Activated T-cell treated with anti-CD3 and anti-CD28 coated beads, Interleukin-2, amount 50 U/mL, for 24 hours (primary cell): ENCODE measurements around the gene FOCAD.

ENCODE experiments used
- DNase-seq: peaks from one replicate; pipeline ENCODE4 v3.0.0-alpha.2; 2020
- H3K27ac Mint-ChIP-seq: 2 replicates; pipeline ENCODE4 v1.8.0; 2020; ENCODE audit warnings: mild to moderate bottlenecking, mixed read lengths
- H3K27me3 Mint-ChIP-seq: 2 replicates; pipeline ENCODE4 v1.8.0; 2020; ENCODE audit warnings: mixed read lengths
- H3K36me3 Mint-ChIP-seq: 2 replicates; pipeline ENCODE4 v1.8.0; 2020; ENCODE audit warnings: low read depth, mixed read lengths
- H3K4me1 Mint-ChIP-seq: 2 replicates; pipeline ENCODE4 v1.8.0; 2020; ENCODE audit warnings: low read depth, mixed read lengths
- H3K4me3 Mint-ChIP-seq: 2 replicates; pipeline ENCODE4 v1.8.0; 2020; ENCODE audit warnings: mild to moderate bottlenecking, moderate library complexity, mixed read lengths
- H3K9me3 Mint-ChIP-seq: 2 replicates; pipeline ENCODE4 v1.8.0; 2020; ENCODE audit warnings: mixed read lengths

The FOCAD gene

DNA sequence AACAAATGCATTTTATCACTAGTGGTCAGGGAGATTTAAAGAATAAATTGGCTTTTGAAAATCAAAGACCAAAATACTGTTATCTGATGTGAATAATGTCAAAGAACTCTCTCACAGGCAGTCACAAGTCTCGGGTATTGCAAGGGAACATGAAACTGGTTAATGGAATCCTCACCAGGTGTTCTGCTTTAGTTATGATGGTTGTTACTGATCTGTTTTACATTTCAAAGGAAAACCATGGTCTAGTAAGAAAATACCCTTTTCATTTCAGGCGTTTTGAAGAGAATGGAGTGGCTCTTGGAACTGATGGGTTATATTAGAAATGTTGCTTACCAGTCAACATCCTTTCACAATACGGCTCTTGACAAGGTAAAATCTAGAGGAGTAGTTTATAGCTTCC, 304.0 kb downstream of the FOCAD start:
- Mint-ChIP-seq H3K4me1 (no peaks in the 10 kb centered on the region), H3K27ac (no peak overlapping the region), H3K27me3 (no peaks in the 10 kb centered on the region), H3K9me3 (no peaks in the 10 kb centered on the region), H3K4me3 (no peak overlapping the region), H3K36me3 (peaks cover 67% of the 10 kb centered on the region)
- DNase-seq: no peak

DNA sequence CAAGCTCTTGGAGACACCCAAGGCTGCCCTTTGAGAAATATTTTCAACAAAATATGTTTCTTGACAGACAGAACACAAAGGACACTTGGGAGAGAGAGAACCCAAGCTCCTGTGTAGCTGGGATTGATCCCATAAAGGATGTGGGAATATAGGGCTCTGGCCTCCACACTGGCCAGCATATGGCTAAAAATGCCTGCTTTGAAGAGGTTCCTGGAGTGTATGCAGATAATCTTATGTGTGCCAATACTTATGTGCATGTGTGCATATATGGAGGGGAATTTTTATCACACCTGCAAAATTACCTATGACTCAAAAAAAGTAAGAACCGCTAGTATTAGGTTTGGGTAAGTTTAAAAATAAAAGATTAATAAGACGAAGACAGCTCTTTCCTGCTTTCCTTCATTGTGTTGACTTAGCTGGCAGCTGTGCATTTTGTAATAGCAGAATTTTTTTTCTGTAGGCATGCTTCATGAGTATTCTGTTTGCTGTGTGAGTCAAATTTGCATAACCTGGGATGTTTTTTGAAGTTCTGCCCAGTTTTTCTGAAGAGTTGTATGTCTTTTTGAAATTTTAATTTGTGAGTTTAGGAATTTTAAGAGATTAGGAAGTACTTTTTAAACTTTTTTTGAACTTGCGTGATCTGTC, 304.7 kb downstream of the FOCAD start:
- Mint-ChIP-seq H3K27ac (no peak overlapping the region), H3K27me3 (no peaks in the 10 kb centered on the region), H3K4me3 (no peak overlapping the region), H3K36me3 (peaks cover 68% of the 10 kb centered on the region), H3K9me3 (no peaks in the 10 kb centered on the region), H3K4me1 (no peaks in the 10 kb centered on the region)
- no peak for DNase-seq

DNA sequence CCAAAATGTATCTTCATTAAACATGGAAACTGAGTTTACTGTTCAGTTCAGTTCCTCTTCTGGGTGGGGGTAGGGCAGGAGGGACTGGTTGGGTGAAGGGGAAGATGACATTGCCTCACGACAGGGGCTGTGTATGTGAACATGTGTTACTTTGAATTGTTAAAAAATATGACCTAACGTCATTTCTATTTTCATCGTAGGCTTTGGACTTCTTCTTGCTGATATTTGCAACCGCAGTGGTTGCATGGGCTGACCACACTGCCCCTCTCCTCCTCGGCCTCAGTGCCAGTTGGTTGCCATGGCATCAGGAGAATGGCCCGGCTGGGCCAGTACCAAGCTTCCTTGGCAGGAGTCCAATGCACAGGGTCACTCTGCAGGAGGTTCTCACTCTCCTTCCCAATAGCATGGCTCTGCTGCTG, 305.9 kb downstream of the FOCAD start:
- peaks cover 75% of the 10 kb centered on the region for H3K36me3 Mint-ChIP-seq
- no peaks in the 10 kb centered on the region for H3K4me1 Mint-ChIP-seq
- H3K27me3 Mint-ChIP-seq: no peaks in the 10 kb centered on the region
- no peak for DNase-seq
- no peak overlapping the region for H3K4me3 Mint-ChIP-seq
- H3K9me3 Mint-ChIP-seq: no peaks in the 10 kb centered on the region
- H3K27ac Mint-ChIP-seq: no peak overlapping the region

DNA sequence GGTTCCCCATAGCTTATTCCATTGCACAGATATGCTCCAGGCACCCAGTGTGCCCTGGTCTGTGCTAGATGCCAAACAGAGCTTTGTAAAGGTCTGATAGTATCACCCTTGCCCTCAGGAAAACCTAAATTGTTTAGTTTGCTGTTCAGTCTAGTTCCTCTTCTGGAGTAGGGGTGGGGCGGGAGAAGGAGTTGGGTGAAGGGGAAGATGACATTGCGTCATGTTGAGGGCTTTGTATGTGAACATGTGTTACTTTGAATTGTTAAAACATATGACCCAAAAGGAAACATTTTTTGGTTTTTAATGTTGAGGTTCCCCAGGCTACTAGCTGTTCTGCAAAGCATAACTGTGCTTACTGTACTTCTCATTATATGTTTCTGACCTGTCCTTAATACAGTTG, 306.8 kb downstream of the FOCAD start:
- Mint-ChIP-seq H3K4me1 (no peaks in the 10 kb centered on the region), H3K27me3 (no peaks in the 10 kb centered on the region), H3K4me3 (no peak overlapping the region), H3K36me3 (peaks cover 80% of the 10 kb centered on the region), H3K9me3 (no peaks in the 10 kb centered on the region), H3K27ac (no peak overlapping the region)
- DNase-seq: no peak

DNA sequence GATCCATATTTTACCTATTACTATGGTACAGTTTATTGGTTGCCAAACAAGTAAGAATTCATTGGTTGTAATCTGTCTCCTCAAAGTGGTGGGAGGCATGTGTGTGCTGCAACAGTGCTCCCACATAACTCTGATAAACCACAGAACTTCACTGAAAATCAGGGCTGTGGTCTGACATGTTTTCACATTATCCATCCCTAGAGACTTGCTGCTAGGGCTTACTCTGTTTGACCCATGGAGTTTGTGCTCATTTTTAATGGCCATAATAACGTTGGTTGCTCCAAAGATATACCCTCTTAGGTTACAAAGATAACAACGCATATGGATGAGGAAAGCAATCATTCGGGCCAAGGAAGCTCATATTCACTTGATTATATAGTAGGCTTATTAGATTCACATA, 310.4 kb downstream of the FOCAD start:
- Mint-ChIP-seq H3K27me3 (no peaks in the 10 kb centered on the region), H3K4me1 (peaks cover 20% of the 10 kb centered on the region), H3K27ac (no peak overlapping the region), H3K36me3 (peaks cover 73% of the 10 kb centered on the region), H3K9me3 (no peaks in the 10 kb centered on the region), H3K4me3 (no peak overlapping the region)
- no peak for DNase-seq

DNA sequence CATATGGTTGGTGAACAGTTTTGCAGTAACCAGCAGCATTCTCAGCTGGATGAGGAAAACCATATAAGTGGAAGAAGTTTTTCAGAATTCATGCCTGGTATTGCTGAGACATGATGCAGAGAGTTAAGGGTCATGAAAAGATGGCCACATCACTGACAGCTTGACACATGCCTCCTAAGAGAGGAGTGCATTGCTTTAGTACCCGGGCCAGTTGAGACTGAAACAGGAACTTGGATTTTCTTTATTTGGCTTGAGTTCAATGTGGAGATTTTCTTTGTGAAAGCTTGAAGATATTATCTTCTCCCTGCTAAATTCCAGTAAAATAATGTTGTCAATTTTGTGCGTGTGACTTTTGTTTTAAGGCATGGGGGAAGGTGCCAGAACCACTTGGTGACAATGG, 311.6 kb downstream of the FOCAD start:
- Mint-ChIP-seq H3K27ac (no peak overlapping the region), H3K9me3 (peaks cover 3% of the 10 kb centered on the region), H3K4me3 (no peak overlapping the region), H3K27me3 (no peaks in the 10 kb centered on the region), H3K36me3 (peaks cover 73% of the 10 kb centered on the region), H3K4me1 (peaks cover 22% of the 10 kb centered on the region)
- DNase-seq: no peak

DNA sequence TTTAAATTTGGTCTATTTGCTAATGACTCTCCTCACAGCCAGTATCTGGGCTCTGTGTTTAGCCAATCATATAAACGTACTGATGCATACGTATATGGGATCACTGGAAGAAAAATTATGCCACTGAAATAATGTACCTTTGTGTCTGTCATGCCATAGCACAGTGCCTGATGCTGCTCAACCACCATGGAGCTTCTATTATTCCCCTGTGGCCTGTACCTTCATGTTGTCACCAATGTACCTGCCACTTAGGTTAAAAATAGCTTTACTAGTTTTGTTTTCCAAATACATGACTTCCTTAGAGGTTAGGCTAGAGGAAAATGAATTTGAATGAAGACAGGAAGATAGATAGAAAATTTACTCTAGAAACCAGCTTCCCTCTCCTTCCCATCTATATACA, 312.8 kb downstream of the FOCAD start:
- Mint-ChIP-seq H3K9me3 (peaks cover 9% of the 10 kb centered on the region), H3K4me3 (no peak overlapping the region), H3K36me3 (peaks cover 76% of the 10 kb centered on the region), H3K27me3 (no peaks in the 10 kb centered on the region), H3K27ac (no peak overlapping the region), H3K4me1 (peaks cover 31% of the 10 kb centered on the region)
- no peak for DNase-seq

DNA sequence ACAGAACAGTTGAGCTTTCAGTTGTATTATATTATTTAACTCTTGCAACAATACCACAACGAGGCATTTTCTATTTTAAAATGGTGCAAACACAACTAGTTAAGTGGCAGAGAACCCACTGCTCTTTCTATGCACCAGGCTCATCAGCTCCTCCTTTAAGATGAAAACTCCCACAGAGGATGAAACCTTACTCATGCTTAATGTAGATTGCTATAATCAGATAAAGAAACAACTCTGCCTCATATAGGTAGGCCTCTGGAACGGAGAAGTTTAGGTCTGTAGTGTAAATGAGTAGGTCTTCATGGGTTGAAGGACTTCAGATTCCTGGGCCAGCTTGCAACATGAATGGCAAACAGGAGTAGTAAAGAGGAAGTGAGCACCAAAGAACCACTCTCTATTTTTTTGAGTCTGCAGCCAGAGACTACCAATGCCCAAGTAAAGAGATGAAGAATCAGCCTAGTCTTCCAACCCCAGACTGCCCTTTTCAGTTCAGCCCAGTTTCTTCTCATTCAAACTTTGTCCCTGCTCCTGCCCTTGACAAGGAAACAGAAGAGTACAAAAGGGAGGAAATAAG, 313.5 kb downstream of the FOCAD start:
- Mint-ChIP-seq H3K4me3 (no peak overlapping the region), H3K27me3 (no peaks in the 10 kb centered on the region), H3K4me1 (peaks cover 37% of the 10 kb centered on the region), H3K36me3 (peaks cover 77% of the 10 kb centered on the region), H3K9me3 (peaks cover 9% of the 10 kb centered on the region), H3K27ac (peak overlapping the region; percentile 59)
- DNase-seq: no peak

DNA sequence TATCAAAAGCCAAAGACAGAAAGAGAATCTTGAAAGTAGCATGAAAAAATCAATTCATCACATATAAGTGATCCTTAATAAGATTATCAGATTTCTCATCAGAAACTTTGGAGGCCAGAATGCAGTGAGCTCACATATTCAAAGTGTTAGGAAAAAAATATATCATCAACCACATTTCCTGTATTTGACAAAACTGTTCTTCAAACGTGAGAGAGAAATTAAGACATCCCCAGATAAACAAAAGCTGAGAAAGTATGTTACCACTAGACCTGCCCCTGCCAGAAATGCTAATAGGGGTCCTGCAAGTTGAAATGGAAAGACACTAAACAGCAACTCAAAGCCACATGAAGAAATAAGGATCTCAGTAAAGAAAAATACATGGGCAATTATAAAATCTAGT, 317.5 kb downstream of the FOCAD start:
- H3K27ac Mint-ChIP-seq: peak overlapping the region; percentile 60
- no peak for DNase-seq
- H3K27me3 Mint-ChIP-seq: no peaks in the 10 kb centered on the region
- no peak overlapping the region for H3K4me3 Mint-ChIP-seq
- H3K9me3 Mint-ChIP-seq: peaks cover 9% of the 10 kb centered on the region
- peaks cover 71% of the 10 kb centered on the region for H3K36me3 Mint-ChIP-seq
- peaks cover 33% of the 10 kb centered on the region for H3K4me1 Mint-ChIP-seq

DNA sequence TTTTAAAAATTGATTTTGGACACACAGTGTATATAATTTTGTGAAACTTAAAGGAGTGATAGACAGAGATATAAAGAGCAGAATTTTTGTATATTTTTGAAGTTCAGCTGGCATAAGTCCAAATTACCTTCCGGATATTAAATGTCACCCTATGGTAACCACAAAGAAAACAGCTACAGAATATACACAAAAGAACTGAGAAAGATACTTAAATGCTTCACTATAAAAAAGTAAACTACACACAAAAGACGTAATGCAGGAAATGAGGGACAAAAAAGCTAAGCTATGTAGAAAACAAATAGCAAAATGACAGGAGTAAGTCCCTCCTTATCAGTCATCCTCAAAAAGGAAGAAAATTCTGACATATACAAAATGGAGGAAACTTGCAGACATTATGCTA, 318.0 kb downstream of the FOCAD start:
- peaks cover 28% of the 10 kb centered on the region for H3K4me1 Mint-ChIP-seq
- peaks cover 9% of the 10 kb centered on the region for H3K9me3 Mint-ChIP-seq
- DNase-seq: no peak
- peak overlapping the region; percentile 60 for H3K27ac Mint-ChIP-seq
- peaks cover 72% of the 10 kb centered on the region for H3K36me3 Mint-ChIP-seq
- H3K4me3 Mint-ChIP-seq: no peak overlapping the region
- H3K27me3 Mint-ChIP-seq: no peaks in the 10 kb centered on the region

DNA sequence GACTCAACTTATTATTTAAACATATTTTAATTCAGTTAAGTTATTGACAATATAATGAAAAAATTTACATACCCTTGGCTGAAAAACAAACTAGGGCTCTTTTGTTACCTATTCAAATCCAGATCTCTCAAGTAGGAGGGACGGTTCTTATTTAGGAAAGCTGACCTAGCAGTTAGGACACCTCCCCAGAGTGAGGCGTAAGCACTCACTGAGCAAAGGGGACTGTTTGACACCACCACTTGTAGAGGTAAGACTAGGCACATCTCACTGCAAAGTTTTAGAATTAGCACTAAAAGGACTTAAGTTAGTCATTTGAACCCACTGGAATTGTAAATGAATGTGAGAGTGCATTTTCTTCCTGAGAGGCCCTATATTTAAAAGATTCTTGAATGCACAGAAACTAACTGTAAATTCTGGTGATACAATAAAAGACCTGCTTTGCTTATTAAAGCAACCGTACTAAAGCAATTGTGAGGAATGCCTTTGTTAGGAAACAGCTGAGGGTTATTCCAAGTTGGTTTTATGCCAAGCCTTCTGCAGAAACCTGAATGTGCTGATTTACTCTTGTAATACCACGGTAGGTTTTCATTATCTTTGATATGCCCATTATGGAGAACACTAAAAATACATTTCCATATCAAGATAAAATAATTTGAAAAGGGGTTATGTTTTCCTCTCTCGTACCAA, 331.2 kb downstream of the FOCAD start:
- Mint-ChIP-seq H3K27ac (no peak overlapping the region), H3K9me3 (no peaks in the 10 kb centered on the region), H3K4me1 (peaks cover 10% of the 10 kb centered on the region), H3K36me3 (peaks cover 67% of the 10 kb centered on the region), H3K4me3 (no peak overlapping the region), H3K27me3 (no peaks in the 10 kb centered on the region)
- no peak for DNase-seq

DNA sequence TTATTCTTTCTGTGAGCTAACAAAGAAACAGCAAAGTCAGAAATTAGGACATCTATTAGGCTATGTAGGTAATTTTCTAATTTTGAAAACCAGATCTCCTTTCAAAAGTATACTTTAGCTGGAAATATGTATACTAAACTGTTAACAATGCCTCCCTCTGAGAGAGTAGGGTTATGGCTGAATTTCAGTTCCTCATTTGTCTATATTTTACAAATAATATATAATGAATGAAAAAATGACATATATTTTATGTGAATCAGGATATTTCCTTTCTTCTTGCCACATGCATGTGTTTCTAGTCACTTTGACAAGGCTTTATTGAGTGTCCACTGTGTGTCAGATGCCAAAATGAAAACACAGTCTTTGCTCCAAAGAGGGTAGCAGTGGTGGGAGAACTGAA, 331.9 kb downstream of the FOCAD start:
- Mint-ChIP-seq H3K27ac (no peak overlapping the region), H3K9me3 (no peaks in the 10 kb centered on the region), H3K4me1 (peaks cover 11% of the 10 kb centered on the region), H3K27me3 (no peaks in the 10 kb centered on the region), H3K36me3 (peaks cover 63% of the 10 kb centered on the region), H3K4me3 (no peak overlapping the region)
- no peak for DNase-seq

DNA sequence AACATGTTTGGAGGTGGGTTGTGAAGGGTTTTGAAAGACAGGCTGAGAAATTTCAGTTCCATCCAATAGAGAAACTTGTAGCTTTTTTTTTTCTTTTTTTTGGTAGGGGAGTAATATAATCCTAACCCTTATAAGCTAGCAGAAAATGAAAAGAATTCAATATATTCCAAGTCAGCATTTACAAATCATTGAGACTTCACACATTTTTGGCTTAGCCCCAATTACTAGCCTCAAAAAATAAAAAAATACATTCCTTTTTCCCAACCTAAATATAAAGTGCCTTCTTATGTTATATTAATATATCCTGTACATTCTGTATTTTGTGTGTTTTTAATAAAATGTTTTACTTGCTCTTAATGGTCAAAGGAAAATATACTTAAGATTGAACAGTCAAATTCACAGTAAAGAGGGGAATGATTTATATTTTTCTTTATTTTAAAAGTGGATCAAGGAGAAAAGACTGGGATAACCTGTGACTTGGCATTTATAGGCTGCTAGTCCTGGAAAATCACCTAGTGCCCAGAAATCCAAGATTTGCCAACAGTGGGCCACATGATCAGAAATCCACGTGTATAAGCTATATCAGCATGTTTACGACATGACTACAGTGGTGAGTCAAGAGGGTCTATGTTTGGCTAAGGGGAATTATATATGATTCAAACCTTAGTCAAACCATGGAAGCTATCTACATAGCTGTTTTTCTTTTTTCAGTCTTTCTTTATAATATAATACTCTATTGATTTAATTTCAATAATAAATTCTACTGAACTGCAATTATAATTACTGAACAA, 332.8 kb downstream of the FOCAD start:
- Mint-ChIP-seq H3K27ac (no peak overlapping the region), H3K36me3 (peaks cover 62% of the 10 kb centered on the region), H3K4me3 (no peak overlapping the region), H3K4me1 (peaks cover 15% of the 10 kb centered on the region), H3K9me3 (no peaks in the 10 kb centered on the region), H3K27me3 (no peaks in the 10 kb centered on the region)
- DNase-seq: no peak

DNA sequence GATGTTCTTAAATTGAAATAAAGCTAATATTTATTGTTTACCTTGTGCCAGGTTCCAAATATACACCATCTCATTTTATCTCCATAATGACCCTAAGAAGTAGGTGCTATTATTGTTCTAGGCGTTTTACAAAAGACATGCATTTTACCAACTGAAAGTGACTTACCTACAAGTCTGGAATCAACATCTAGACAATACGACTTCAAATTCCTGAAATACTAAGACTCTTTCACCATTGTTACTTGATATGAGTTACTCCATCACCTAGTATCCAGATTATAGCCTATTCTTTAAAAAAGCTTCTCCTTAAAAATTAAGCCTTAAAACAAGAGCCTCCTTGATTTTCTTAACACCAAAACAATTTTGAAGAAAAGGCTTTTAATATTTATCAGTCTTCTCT, 334.1 kb downstream of the FOCAD start:
- H3K27ac Mint-ChIP-seq: no peak overlapping the region
- peaks cover 59% of the 10 kb centered on the region for H3K36me3 Mint-ChIP-seq

DNA sequence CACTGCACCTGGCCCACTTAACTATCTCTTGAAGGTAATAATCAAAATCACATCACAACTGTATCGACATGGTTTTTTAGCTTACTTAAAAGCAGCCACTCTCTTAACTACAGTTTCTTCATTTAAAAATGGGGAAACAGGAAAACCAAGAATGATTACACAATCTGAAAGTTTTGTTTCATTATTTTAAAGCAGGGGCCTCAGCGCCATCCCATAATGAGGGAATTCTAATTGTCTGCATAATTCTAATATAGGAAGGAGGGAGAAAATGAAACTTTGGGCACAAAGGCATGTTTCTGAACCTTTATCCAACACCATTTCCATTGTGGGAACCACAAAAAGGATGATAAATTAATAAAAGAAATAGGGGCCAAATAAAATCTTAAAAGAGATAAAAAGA, 339.8 kb downstream of the FOCAD start:
- Mint-ChIP-seq H3K9me3 (no peaks in the 10 kb centered on the region), H3K27me3 (no peaks in the 10 kb centered on the region), H3K27ac (no peak overlapping the region), H3K4me3 (no peak overlapping the region), H3K36me3 (peaks cover 53% of the 10 kb centered on the region), H3K4me1 (peaks cover 38% of the 10 kb centered on the region)
- no peak for DNase-seq

More for the DNA sequence above, 334.1 kb downstream of the FOCAD start:
- H3K9me3 Mint-ChIP-seq: no peaks in the 10 kb centered on the region
- DNase-seq: no peak
- no peaks in the 10 kb centered on the region for H3K27me3 Mint-ChIP-seq
- peaks cover 17% of the 10 kb centered on the region for H3K4me1 Mint-ChIP-seq
- no peak overlapping the region for H3K4me3 Mint-ChIP-seq
